ENCODE measurements around the gene SYNJ2. TPM values are rescaled to one million over a fixed set of nuclear protein-coding genes. Genes with fewer than 3 reads are reported as not detected.

The SYNJ2 gene
- total RNA-seq, 1 experiment from 2014 or later = 24.5 TPM

- Histone ChIP-seq H3K9ac (ENCODE audit: extremely low read depth, insufficient read length, low read length) (no peak overlapping the region), H3K4me1 (ENCODE audit: insufficient read depth, low read length) (peaks cover 16% of the 10 kb centered on the region; the same call in 1 of the 2 replicates), H2BK15ac (ENCODE audit: low read depth, low read length) (no peak overlapping the region), H3K23ac (ENCODE audit: insufficient read length, low read depth, low read length) (no peak overlapping the region), H4K8ac (replicated peaks; ENCODE audit: insufficient read length, low read depth, low read length) (no peak overlapping the region), H3K23me2 (ENCODE audit: insufficient read length, low read depth, low read length, poor library complexity, severe bottlenecking) (no peaks in the 10 kb centered on the region), H2AK5ac (ENCODE audit: insufficient read length, low read length) (no peak overlapping the region), H4K5ac (ENCODE audit: insufficient read length, low read depth, low read length) (no peak overlapping the region), H3K79me1 (ENCODE audit: insufficient read depth, low read depth, low read length, poor library complexity, severe bottlenecking) (no peaks in the 10 kb centered on the region), H3K18ac (ENCODE audit: insufficient read length, low read depth, low read length) (no peak overlapping the region), H3K14ac (ENCODE audit: insufficient read depth, low read length) (no peak overlapping the region), H3T11ph (ENCODE audit: low read length) (no peak overlapping the region), H3K27ac (ENCODE audit: insufficient read length, low read depth, low read length) (no peak overlapping the region), H2AFZ (ENCODE audit: low read length) (no peak overlapping the region), H2BK12ac (ENCODE audit: insufficient read length, low read depth, low read length) (no peak overlapping the region), H3K56ac (ENCODE audit: insufficient read length, low read depth, low read length) (no peak overlapping the region), H4K20me1 (ENCODE audit: control insufficient read depth, insufficient read depth, insufficient read length) (no peaks in the 10 kb centered on the region), H2BK20ac (ENCODE audit: low read depth, low read length, poor library complexity, severe bottlenecking) (no peak overlapping the region), H3K79me2 (ENCODE audit: insufficient read depth, low read length) (no peaks in the 10 kb centered on the region; the same call in 1 of the 2 replicates), H2BK5ac (ENCODE audit: insufficient read length, low read length) (no peak overlapping the region), H3K4me2 (ENCODE audit: insufficient read depth, insufficient read length, low read length) (no peak overlapping the region), H3K4ac (ENCODE audit: low read depth, low read length) (no peak overlapping the region), H4K91ac (ENCODE audit: insufficient read length, low read depth, low read length) (no peak overlapping the region), H2BK120ac (ENCODE audit: low read depth, low read length, poor library complexity, severe bottlenecking) (no peak overlapping the region), H3K9me3 (ENCODE audit: control insufficient read depth, low read depth, low read length) (no peaks in the 10 kb centered on the region), H3K27me3 (ENCODE audit: insufficient read depth, low read length) (no peaks in the 10 kb centered on the region)
- no CpG with 5 or more reads among the region's 11 CpGs for WGBS (ENCODE audit: extremely low coverage, insufficient read length, low lambda C conversion rate)
- Mint-ChIP-seq H3K27ac (peak overlapping the region in 2 of 3 experiments; percentile 1 to 87; a peak in 2 of 7 replicates), H3K4me3 (no peak overlapping the region), H3K4me1 (peaks cover 29 to 30% of the 10 kb centered on the region in 2 experiments), H3K36me3 (ENCODE audit: insufficient read depth in 1 of 3, low read depth in 3 of 3) (peaks cover 10 to 18% (median 12%) of the 10 kb centered on the region in 3 experiments), H3K27me3 (ENCODE audit: low read depth) (no peaks in the 10 kb centered on the region; the same call in 1 of the 2 replicates), H3K9me3 (peaks cover 0 to 4% of the 10 kb centered on the region in 2 experiments; a peak in 1 of 5 replicates)
- TF ChIP-seq CTCF (conservative IDR thresholded peaks at IDR 0.05) = no peak
- no peak for DNase-seq
Measured at GRCh38 chr6:158005626-158006180, 24.0 kb downstream of the SYNJ2 start.
